A673 (cell line): ENCODE results near the gene CCN2.

Experiments
- CTCF ChIP-seq: fragments of 300-800, 200-600 bp; sonication (generic); conservative IDR thresholded peaks from 2 replicates; pipeline ENCODE4 v1.5.1; 2017; ENCODE audit warnings: low read depth, mild to moderate bottlenecking, antibody characterized with exemption, low read length, moderate library complexity, mixed read lengths
- EZH2 ChIP-seq: fragments of 200-600 bp; sonication (generic); IDR thresholded peaks from 2 replicates; pipeline ENCODE4 v1.6.1; 2017; ENCODE audit warnings: borderline replicate concordance, low read depth, mild to moderate bottlenecking, mixed read lengths, antibody characterized with exemption, low read length; ENCODE audit not compliant: poor library complexity, severe bottlenecking

DNA sequence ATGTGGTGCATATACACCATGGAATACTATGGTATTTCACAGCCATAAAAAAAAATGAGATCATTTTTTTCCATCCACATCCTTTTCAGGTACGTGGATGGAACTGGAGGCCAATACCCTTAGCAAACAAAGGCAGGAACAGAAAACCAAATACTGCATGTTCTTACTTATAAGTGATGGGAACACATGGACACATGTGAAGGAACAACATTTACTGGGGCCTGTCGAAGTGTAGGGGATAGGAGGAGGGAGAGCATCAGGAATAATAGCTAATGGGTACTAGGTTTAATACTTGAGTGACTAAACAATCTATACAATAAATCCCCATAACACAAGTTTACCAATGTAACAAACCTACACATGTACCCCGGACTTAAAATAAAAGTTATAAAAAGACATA lies 30.5 kb downstream of the CCN2 start:
- TF ChIP-seq CTCF (no peak), EZH2 (no peak)
